ENCODE results near the gene TP53AIP1. TPM values are rescaled to one million over a fixed set of nuclear protein-coding genes. Genes with fewer than 3 reads are reported as not detected.
A peak's percentile ranks its signal among the peaks of the same experiment; 100 is the strongest.

Gene TP53AIP1
- total and polyA plus RNA-seq, 9 donors, result 0.02 to 1.5 (median 0.31) TPM; not detected in 5

GRCh38 chr11:128914216-128915148 lies 28.2 kb downstream of the TP53AIP1 start:
- no peak for DNase-seq
- intact Hi-C loops (cut with DNase I), result no loop called here
- Histone ChIP-seq H3K27me3 (no peaks in the 10 kb centered on the region), H3K9me3 (no peaks in the 10 kb centered on the region), H3K27ac (no peak overlapping the region), H3K4me1 (ENCODE audit: insufficient read depth) (no peaks in the 10 kb centered on the region), H3K4me3 (no peak overlapping the region), H3K36me3 (no peaks in the 10 kb centered on the region)
- WGBS, 3 donors, result 83 to 86% (median 83%) methylated on average over 15 to 18 of the region's 18 CpGs
- TF ChIP-seq CTCF (IDR thresholded peaks at IDR 0.05) (no peak), POLR2A (IDR thresholded peaks at IDR 0.05) (no peak), EP300 (IDR thresholded peaks at IDR 0.05) (no peak)

GRCh38 chr11:128913806-128914205 lies 28.9 kb downstream of the TP53AIP1 start:
- Histone ChIP-seq H3K27ac (no peak overlapping the region), H3K9me3 (no peaks in the 10 kb centered on the region), H3K4me1 (ENCODE audit: insufficient read depth) (peaks cover under 1% of the 10 kb centered on the region), H3K4me3 (no peak overlapping the region), H3K36me3 (no peaks in the 10 kb centered on the region), H3K27me3 (no peaks in the 10 kb centered on the region)
- no peak for TF ChIP-seq EP300 (IDR thresholded peaks at IDR 0.05)
- intact Hi-C loops (cut with DNase I), result no loop called here
- DNase-seq, result no peak
- WGBS, 3 donors, result 68 to 74% (median 69%) methylated on average over 5 of the region's 5 CpGs

GRCh38 chr11:128911701-128912100 lies 31.0 kb downstream of the TP53AIP1 start:
- Histone ChIP-seq H3K27me3 (no peaks in the 10 kb centered on the region), H3K9me3 (no peaks in the 10 kb centered on the region), H3K4me1 (ENCODE audit: insufficient read depth) (peaks cover 6% of the 10 kb centered on the region), H3K27ac (no peak overlapping the region), H3K4me3 (no peak overlapping the region), H3K36me3 (no peaks in the 10 kb centered on the region)
- 88 to 97% (median 95%) methylated on average over 18 of the region's 18 CpGs for whole genome bisulfite sequencing, 3 donors
- TF ChIP-seq CTCF (IDR thresholded peaks at IDR 0.05), result no peak
- TF ChIP-seq EP300 (IDR thresholded peaks at IDR 0.05), result no peak
- no peak for TF ChIP-seq POLR2A (IDR thresholded peaks at IDR 0.05)
- intact Hi-C loops (cut with DNase I), result no loop called here
- peak in 1 of 5 donors; percentile 11 for DNase-seq

- intact Hi-C loops (cut with DNase I), result no loop called here
- Histone ChIP-seq H3K27me3 (no peaks in the 10 kb centered on the region), H3K27ac (no peak overlapping the region), H3K36me3 (no peaks in the 10 kb centered on the region), H3K4me3 (no peak overlapping the region), H3K4me1 (ENCODE audit: insufficient read depth) (peaks cover 6% of the 10 kb centered on the region), H3K9me3 (no peaks in the 10 kb centered on the region)
- no peak for TF ChIP-seq EP300 (IDR thresholded peaks at IDR 0.05)
- TF ChIP-seq POLR2A (IDR thresholded peaks at IDR 0.05), result no peak
- TF ChIP-seq CTCF (IDR thresholded peaks at IDR 0.05), result no peak
- 95 to 98% (median 97%) methylated on average over 16 to 17 of the region's 17 CpGs for WGBS, 3 donors
- DNase-seq, result peak in 1 of 5 donors; percentile 23
Observed at GRCh38 chr11:128911239-128911638, 31.4 kb downstream of the TP53AIP1 start.

- intact Hi-C loops (cut with DNase I), result no loop called here
Observed at GRCh38 chr11:128910576-128910975, 32.1 kb downstream of the TP53AIP1 start.

More at GRCh38 chr11:128910576-128910975, 32.1 kb downstream of the TP53AIP1 start:
- H3K27ac ChIP-seq, result no peak overlapping the region
- H3K27me3 ChIP-seq, result no peaks in the 10 kb centered on the region
- no peaks in the 10 kb centered on the region for H3K9me3 ChIP-seq
- TF ChIP-seq EP300 (IDR thresholded peaks at IDR 0.05) (no peak), CTCF (IDR thresholded peaks at IDR 0.05) (no peak), POLR2A (IDR thresholded peaks at IDR 0.05) (no peak)
- peaks cover 6% of the 10 kb centered on the region for H3K4me1 ChIP-seq (ENCODE audit: insufficient read depth)
- H3K4me3 ChIP-seq, result no peak overlapping the region
- no peaks in the 10 kb centered on the region for H3K36me3 ChIP-seq
- 88 to 90% (median 90%) methylated on average over 3 of the region's 3 CpGs for whole genome bisulfite sequencing, 3 donors
- DNase-seq, result no peak

Measured in ovary (tissue), 9 donors.